Posterior vena cava (tissue), 2 donors: Measurements from ENCODE around the gene HECTD4. TPM values are rescaled to one million over a fixed set of nuclear protein-coding genes. Genes with fewer than 3 reads are reported as not detected.

Experiments
- DNase-seq: peaks from one replicate; pipeline ENCODE4 v3.0.0-alpha.2; 2020; ENCODE audit warnings: low spot score
- intact Hi-C, 2 donors: fragments of 100-400 bp; cut with DNase I; formaldehyde crosslinking; loops; one replicate each; pipeline versions ENCODE4 v1.14.1 to v1.14.2; 2022 to 2023
- total RNA-seq, 2 donors: library from RNA; stranded (reverse); fragmentation: NEBNext Ultra II Directional; extraction: Animal tissue kit (Norgen Biotek cat#: 25700); gene quantifications; one replicate each; pipeline ENCODE4 v1.2.1, GENCODE V29; 2021
- donor health status: DM: yes; HTN: yes; CAD: no.
- donor health status: DM: yes; HTN: yes; CAD: no.

Gene HECTD4
- total RNA-seq, 2 donors from 2014 or later = 46.7 to 47.9 TPM

DNA sequence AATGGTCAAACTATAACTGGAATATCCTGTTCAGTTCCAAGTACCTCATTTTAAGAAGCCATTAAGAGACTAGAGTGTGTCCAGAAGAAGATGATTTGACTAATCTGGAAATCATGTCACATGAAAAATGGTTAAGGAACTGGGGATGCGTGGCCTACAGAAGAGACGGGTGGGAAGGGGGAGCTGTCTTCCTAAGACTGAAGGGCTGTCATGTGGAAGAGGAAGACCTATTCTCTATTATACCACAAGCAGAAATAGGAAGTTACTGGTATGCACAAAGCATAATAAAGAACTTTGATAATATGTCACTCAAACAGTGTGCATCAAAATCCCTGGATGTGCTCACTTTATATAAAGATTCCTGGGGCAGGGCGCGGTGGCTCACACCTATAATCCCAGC is 50.3 kb downstream of the HECTD4 start:
- no peak for DNase-seq
- intact Hi-C loops = loop anchor here in 1 of 2 donors (10.0 kb wide), 1 partner anchor 1597 kb away; no protein-coding TSS in a partner anchor

DNA sequence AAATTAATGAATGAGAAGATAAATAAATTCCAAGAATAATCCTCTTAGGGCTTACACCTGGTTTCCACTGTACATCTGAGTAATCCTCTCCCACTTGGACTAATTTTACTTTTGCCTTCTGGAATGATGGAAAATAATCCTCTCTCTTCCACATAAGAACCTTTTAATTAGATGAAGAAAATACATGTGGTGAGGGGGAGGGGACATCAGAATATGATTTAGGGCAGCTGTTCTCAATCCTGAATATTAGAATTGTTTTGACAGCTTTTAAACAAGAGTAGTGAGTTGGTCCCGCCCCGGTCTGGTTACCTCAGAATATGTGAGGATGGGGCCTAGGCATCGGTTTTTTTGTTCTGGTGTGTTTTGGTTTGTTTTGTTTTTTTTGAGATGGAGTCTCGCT is 51.5 kb downstream of the HECTD4 start:
- intact Hi-C loops = loop anchor here in 1 of 2 donors (10.0 kb wide), 1 partner anchor 1596 kb away; no protein-coding TSS in a partner anchor
- DNase-seq = no peak

DNA sequence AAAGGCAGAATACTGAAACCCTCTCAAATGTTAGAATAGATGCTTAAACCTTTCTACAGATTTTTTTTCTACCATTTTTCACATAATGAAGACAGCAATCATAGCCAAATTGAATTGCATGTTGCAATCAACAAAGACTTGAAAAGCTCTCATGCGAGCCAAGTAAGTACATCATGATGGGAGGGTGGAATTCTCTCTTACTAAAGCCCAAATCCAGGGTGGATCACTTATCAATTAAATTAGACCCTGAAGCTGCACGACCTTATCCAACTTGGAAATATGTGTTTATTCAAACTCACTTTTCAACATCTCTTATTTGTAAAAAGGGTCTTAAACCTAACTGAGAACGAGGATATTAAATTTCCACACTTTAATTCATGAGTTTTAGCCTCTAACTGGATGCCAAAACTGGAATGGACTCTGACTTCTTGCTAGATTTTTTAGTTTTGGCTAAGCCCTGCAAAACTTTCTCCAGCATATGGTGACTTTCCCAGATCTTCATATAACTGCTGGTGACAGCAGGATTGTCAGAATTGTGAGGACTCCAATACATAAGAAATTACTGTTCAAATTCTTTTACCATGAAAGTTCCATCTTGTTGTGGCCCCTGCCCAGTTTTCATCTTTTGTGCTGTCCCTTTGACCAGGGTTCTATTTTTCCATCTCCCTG is 53.6 kb downstream of the HECTD4 start:
- no peak for DNase-seq

DNA sequence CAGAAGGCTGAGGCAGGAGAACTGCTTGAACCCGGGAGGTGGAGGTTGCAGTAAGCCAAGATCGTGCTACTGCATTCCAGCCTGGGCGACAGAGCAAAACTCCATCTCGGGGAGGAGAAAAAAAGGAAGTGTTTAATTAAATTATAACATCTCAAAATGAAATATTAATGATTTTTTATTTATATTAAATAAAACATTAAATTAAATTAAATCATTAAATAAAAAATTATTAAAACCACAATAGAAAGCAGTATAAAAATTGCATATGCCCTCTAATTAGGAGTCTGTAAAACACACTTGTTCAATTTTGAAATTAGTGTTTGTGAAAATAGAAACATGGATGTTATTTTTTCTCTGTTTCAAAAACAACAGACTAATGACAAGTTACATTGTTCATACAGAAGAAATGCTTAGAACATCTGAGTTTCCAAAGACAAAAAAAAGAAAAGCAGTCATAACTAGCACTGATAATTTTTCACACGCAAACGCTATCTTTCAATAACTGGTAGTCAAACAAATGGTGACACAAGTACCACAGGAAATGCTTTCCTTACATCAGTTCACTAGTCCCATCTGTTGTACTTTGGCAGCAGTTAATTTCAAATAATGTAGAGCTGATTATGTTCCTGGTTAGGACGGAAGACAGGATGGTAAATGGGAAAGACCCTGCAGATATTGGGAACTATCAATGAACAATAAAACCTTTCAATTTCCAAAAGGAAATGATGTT is 54.9 kb downstream of the HECTD4 start:
- DNase-seq = no peak
- intact Hi-C loops = no loop called here

More for the DNA sequence above, 53.6 kb downstream of the HECTD4 start:
- intact Hi-C loops = no loop called here

DNA sequence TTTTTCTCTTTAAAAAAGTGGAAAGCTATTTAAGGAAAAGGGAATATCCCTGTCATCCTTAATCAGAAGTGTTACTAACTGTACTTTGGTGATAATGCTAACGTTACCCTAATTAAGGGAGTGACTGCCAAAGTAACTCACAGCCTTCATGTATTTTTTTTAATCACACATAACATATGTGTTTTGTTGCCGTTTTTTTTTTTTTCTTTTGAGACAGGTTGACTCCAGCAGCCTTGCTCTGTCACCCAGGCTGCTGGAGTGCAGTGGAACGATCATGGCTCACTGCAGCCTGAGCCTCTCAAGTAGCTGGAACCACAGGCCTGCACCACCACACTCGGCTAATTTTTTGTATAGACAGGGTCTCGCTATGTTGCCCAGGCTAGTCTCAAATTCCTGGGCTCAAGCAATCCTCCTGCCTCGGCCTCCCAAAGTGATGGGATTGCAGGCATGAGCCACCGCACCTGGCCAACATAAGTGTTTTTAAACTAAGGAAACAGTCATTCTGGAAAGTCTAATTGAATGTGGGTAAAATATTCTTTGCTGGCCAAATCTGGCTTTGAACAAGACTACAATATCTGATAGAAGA is 56.5 kb downstream of the HECTD4 start:
- intact Hi-C loops = no loop called here
- no peak for DNase-seq

DNA sequence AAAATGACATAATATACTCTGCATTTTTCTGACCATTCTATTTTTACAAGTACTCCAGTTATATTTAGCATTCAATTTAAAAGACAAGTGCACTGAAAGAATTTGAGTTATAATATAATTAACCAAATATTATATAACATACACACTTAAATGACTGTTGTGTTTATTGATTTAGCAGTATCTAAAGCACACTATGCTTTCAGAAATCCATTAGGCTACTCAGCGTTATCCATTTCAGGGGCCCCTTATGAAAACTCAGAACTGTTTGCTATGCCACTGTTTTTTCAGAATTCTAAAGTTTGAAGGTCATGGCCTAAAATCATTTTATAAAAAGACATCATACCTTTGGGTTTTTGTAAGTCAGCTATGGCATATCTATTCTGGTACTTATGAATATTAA is 57.1 kb downstream of the HECTD4 start:
- DNase-seq = no peak
- intact Hi-C loops = no loop called here

DNA sequence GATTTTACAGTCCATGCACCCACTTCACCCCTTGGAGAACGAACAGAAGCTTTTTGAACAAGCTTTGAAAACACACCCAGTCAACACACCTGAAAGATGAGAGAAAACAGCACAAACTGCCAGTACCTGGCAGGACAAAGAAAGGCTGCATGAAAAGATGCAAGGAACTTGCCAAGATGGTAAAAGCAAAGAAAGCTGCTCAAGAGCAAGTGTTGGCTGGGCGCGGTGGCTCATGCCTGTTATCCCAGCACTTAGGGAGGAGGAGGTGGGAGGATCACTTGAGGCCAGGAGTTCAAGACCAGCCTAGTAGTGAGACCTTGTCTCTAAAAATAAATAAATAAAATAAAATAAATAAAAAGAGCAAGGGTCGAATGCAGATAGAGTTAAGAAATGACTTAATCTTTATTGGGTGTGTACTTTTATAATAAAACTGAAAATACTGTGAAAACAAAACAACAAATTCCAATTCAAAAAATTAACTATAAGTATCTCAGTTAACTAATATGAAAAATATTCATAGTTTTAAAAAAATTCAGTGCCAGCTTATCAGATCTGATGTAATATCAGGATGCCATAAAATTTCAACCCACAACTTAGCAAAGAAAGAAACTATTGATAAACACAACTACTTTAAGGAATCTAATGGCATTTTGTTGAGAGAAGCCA is 59.2 kb downstream of the HECTD4 start:
- intact Hi-C loops = no loop called here

DNA sequence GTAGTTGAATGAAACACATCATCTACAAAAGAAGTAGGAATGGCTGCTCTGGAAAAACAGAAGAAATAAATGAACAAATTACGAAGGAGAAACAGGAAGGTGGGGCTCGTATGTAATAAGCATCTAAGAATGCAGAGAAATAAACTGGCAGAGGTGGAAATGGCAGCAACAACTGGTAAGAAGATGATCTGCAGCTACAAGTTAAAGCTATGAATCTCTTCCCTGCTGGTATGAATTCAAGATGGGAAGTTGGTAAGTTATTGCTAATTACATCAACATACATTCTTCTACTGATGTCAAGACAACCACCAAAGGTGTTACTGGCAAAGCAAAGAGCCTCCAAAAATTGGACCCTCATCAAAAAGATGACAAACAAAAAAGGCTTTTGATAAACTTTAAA is 59.8 kb downstream of the HECTD4 start:
- intact Hi-C loops = no loop called here
- DNase-seq = no peak

More for the DNA sequence above, 59.2 kb downstream of the HECTD4 start:
- no peak for DNase-seq

DNA sequence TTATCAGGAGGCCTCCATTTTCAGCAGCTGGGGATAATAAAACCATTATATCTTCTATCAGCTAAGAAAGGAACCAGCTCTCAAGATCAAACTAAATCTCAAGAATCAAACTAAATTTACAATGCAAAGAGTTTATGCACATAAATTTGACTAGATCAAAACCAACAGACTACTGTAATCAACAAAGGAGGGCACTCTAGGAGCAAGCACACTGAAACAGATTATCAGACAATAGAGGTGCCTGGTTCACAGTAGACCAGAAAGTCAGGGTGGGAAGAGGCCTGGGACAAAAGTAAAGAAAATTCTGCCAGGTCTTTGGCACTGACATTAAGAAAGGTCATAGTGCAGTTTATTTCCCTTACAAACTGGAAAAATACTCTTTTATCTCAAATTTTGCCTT is 61.0 kb downstream of the HECTD4 start:
- no peak for DNase-seq
- intact Hi-C loops = no loop called here

DNA sequence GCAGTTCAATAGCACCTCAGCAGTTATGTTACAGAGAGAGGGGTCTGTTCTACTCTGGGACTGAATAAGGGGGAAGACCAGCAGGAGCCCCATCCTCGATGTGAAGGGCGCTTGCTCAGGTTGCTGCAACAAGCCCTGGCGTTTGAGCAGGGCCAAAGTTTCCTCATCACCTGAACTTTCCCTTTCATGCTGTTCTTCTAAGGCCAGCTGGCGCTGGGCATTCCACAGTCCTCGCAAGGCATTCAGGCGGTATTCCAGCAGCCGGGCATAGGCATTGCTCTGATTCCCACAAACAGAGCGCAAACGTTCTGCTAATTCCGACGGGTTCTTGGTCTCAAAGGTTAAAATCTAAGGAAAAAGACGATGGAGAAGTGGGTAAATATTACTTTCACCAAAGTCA is 62.8 kb downstream of the HECTD4 start:
- intact Hi-C loops = no loop called here

DNA sequence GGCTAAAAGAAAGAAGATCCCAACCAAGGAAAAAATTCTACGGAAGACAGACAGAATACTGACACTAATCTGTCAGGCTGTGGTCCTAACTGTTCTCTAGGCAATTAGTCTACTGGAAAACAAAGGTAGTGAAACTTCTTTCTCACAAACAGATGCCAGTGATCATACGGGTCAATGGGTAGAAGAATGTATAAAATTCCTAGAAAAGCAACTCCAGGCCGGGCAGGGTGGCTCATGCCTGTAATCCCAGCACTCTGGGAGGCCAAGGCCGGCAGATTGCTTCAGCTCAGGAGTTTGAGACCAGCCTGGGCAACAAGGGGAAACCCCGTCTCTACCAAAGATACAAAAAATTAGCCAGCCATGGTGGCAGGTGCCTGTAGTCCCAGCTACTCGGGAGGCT is 64.8 kb downstream of the HECTD4 start:
- intact Hi-C loops = no loop called here
- no peak for DNase-seq

More for the DNA sequence above, 62.8 kb downstream of the HECTD4 start:
- DNase-seq = no peak

DNA sequence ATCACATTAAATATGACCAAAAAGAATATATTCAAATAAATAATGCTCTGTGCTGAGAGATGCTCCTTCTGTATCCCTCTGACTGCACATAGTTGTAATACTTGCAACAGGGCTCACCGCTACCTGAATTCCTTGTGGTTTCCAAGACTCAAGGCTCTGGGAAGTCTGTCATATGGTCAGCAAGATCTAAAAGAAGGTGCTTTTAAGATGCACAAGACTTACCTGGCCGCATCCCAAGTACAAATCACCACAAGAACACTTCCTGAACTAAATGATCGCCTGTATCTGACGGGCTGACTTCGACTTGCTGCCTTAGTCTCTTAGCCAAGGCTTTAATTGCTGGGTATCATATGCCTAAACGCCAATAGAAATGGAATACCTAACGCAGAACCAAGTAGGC is 67.2 kb downstream of the HECTD4 start:
- DNase-seq = no peak
- intact Hi-C loops = no loop called here

DNA sequence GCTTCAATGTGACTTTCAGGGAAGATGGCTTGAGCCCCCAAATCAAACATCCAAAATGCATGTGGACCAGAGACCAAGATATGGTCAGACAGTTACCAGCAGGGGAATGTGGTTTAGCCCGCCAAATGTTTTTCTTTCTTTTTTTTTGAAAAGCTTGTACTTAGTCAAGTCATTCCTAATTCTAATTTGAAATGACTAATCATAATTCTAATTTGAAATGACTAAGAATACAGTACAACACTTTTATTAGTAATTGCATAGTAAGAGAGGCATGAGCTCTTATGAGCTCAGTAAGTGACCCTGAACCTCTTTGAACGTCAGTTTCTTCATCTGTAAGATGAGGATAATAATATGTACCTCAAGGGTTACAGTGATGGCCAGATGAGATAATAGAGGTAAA is 72.4 kb downstream of the HECTD4 start:
- intact Hi-C loops = no loop called here
- DNase-seq = no peak

DNA sequence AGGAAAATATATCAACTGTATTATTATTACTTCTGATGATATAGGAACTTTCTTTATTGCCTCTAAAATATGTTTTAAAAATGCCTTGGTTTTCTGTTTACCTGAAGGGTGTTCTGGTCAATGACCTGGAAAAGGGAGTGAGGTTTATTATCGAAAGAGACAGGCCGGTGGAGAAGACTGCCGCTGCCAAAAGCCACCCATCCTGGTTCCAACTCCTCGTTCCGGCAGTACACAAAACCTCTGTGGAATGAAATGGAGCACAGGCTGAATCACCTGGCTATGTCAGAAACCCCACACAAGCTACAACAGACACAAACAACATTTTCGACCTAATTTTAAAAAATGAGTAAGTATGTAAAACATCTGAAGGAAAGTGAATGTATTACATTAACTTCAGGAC is 73.6 kb downstream of the HECTD4 start:
- DNase-seq = no peak
- intact Hi-C loops = no loop called here

DNA sequence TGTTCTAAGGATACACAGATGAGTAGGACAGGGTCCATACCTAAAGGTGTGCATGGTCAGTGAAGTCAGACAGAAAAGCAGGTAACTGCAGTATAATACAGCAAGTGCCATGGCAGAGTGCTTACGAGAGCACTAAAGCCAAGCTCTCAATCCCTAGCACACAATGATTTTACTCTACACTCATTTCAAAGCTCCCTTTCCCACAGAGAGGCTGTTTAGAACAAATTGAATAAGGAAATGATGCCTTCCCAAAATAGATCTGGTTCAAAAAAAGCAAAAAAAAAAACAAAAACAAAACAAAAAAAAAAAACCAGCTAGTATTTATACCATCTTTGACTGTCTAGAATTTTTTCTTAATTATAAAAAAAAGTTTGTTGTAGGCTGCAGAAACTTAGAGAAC is 74.1 kb downstream of the HECTD4 start:
- intact Hi-C loops = no loop called here
- no peak for DNase-seq

DNA sequence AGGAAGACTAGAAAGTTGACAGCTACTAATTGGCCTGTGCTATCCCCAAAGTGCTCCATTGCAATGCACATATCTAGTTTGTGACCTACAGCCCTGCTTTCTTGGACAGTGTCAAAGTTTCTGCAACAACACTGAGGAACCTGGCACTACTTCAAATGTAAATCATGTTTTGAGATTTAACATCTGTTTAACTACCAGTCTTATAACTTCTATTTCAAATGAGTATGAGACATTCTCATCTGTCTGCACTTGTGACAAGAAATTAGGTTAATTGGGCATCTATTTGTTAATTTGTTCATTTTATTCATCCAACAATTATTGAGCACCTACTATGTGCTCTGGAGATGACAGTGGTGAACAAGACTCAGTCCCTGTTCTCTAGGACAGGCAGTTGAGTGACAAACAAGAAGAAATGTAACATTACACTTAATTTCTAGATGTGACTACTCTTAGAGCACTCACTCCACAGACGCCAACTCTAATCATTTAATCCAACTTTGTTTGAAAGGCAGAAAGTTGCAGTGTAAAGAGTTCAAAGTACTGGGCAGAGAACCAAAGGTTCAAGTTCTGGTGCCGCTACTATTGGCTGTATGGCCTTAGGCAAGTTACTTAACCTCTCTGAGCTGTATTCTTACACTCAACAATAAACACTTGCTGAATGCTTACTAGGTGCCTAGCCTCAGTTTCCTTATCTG is 74.8 kb downstream of the HECTD4 start:
- intact Hi-C loops = no loop called here
- no peak for DNase-seq

DNA sequence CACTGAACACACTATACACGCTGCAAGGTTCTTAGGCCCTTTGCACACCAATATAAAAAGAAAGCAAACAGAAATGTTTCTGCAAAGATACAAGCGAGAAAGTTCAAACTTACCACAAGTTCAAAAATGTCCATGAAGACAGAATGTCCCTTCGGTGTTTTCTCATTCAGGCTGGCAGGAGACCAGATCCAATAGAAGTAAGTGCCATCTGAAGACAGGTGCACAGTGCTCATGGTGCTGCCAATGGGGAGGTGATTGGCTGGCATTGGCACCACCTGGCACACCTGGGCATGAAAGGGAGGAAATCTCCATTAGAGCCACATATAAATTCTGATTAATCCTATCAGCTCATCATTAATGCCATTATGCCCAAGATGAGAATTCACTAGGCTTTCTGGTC is 76.3 kb downstream of the HECTD4 start:
- intact Hi-C loops = no loop called here
- no peak for DNase-seq

DNA sequence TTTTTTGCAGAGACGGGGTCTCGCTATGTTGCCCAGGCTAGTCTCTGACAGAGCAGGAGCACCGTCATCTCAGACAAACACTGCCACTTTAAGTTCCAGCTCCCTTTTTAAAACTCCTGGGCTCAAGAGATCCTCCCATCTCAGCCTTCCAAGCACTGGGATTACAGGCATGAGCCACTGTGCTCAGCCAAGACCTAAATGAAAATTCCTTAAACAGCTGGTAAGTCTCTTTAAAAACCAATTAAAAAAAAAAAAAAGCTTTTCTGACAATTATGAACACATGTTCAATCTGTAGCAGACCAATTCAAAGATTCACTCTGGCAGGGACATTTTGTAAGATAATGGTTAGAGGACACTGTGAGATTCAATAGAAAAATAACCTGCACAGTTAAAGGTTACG is 77.8 kb downstream of the HECTD4 start:
- intact Hi-C loops = no loop called here
- no peak for DNase-seq

DNA sequence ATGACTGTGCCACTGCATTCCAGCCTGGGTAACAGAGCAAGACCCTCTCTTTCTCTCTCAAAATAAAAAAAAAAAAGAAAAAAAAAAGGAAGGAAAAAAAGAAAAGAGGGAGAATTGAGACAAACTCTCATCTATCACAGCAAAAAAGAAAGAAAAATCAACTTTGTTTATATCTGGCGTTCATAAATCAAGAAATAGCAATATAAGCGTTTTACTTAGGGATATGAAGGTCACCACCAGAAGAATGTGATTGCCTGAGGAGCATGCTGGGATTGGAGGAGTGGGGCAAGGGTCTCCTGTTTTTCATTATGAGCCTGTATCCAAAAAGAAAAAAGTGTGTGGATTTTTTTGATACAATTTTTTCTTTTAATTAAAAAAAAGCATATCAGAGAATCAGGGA is 78.4 kb downstream of the HECTD4 start:
- intact Hi-C loops = no loop called here
- no peak for DNase-seq

DNA sequence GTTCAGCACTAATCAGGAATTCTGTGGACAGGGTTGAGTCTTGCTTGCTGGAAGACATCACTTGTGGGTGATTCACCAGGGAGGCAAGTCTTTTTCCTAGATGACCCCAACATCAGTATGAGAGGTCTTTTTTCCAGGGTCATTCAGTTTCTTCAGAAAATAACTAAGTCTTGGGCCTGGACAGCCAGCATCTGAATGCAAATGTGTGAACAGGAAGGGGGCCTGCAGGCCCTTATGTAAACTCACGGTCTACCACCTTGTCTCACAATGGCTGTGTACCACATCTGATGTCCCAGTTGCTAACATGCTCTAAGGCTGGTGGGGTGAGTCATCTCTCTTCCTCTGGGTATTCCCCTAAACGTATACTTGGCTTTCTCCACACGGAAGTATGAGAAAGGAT is 79.2 kb downstream of the HECTD4 start:
- intact Hi-C loops = no loop called here
- no peak for DNase-seq
